Hematopoietic multipotent progenitor cell treated with erythropoietin and hydrocortisone succinate and interleukin-3 and kit ligand, for 15 days (in vitro differentiated cells): Measurements from ENCODE around the gene LIN9.
"Not testable (repeated sequence)": the region's sequence is repeated elsewhere in the genome, so short reads cannot be mapped to it uniquely, and the experiment has no call there.

Source experiments
- DNase-seq: peaks from one replicate; pipeline ENCODE4 v3.0.0-alpha.2; 2015; ENCODE audit warnings: low spot score

The LIN9 gene

GRCh38 chr1:226211181-226211821 lies 97.7 kb downstream of the LIN9 start:
- no peak for DNase-seq

- no peak for DNase-seq
Measured at GRCh38 chr1:226210571-226211176, 98.3 kb downstream of the LIN9 start.

GRCh38 chr1:226209307-226210059 lies 99.5 kb downstream of the LIN9 start:
- no peak for DNase-seq

- no peak for DNase-seq
Measured at GRCh38 chr1:226207048-226207447, 101.9 kb downstream of the LIN9 start.

- no peak for DNase-seq
Measured at GRCh38 chr1:226204198-226204597, 104.8 kb downstream of the LIN9 start.

GRCh38 chr1:226203655-226204054 lies 105.3 kb downstream of the LIN9 start:
- no peak for DNase-seq

GRCh38 chr1:226203240-226203639 lies 105.7 kb downstream of the LIN9 start:
- no peak for DNase-seq

GRCh38 chr1:226202666-226203065 lies 106.3 kb downstream of the LIN9 start:
- not testable (repeated sequence) for DNase-seq

GRCh38 chr1:226202246-226202645 lies 106.7 kb downstream of the LIN9 start:
- DNase-seq: no peak

GRCh38 chr1:226201029-226201593 lies 107.9 kb downstream of the LIN9 start:
- DNase-seq: no peak

- no peak for DNase-seq
Measured at GRCh38 chr1:226199971-226200370, 109.0 kb downstream of the LIN9 start.

- no peak for DNase-seq
Measured at GRCh38 chr1:226195144-226195543, 113.8 kb downstream of the LIN9 start.

- no peak for DNase-seq
Measured at GRCh38 chr1:226187380-226187779, 121.6 kb downstream of the LIN9 start.

GRCh38 chr1:226187019-226187322 lies 122.0 kb downstream of the LIN9 start:
- no peak for DNase-seq

- DNase-seq: peak; percentile 81
Measured at GRCh38 chr1:226186124-226187018, 122.6 kb downstream of the LIN9 start, which contains the start of gene ACBD3. TSS of gene ACBD3 (minus strand) at chr1:226186741. CDS start at chr1:226186675, 66 bp downstream.

GRCh38 chr1:226185141-226186036 lies 123.6 kb downstream of the LIN9 start:
- DNase-seq: no peak

- DNase-seq: peak; percentile 50
Measured at GRCh38 chr1:226181996-226182714, 126.8 kb downstream of the LIN9 start.
